Activated naive CD4-positive, alpha-beta T cell treated with anti-CD3 and anti-CD28 coated beads, Interleukin-2, amount 10 ng/mL, durations not matched to agents 5 hours and 36 hours (primary cell): ENCODE results near the gene DSCAM. TPM values are rescaled to one million over a fixed set of nuclear protein-coding genes. Genes with fewer than 3 reads are reported as not detected.

ENCODE experiments used
- microRNA-seq: library from miRNA; unstranded; fragments of <30 nt; microRNA quantifications from one replicate; pipeline ENCODE4 v1.2.0, GENCODE V29; 2022; ENCODE audit warnings: borderline microRNAs expressed, borderline replicate concordance
- total RNA-seq, 2 experiments: library from RNA; stranded (reverse); gene quantifications; one replicate each; pipeline ENCODE4 v1.2.3, GENCODE V29; 2021

DSCAM gene
- total RNA-seq: not detected

DNA sequence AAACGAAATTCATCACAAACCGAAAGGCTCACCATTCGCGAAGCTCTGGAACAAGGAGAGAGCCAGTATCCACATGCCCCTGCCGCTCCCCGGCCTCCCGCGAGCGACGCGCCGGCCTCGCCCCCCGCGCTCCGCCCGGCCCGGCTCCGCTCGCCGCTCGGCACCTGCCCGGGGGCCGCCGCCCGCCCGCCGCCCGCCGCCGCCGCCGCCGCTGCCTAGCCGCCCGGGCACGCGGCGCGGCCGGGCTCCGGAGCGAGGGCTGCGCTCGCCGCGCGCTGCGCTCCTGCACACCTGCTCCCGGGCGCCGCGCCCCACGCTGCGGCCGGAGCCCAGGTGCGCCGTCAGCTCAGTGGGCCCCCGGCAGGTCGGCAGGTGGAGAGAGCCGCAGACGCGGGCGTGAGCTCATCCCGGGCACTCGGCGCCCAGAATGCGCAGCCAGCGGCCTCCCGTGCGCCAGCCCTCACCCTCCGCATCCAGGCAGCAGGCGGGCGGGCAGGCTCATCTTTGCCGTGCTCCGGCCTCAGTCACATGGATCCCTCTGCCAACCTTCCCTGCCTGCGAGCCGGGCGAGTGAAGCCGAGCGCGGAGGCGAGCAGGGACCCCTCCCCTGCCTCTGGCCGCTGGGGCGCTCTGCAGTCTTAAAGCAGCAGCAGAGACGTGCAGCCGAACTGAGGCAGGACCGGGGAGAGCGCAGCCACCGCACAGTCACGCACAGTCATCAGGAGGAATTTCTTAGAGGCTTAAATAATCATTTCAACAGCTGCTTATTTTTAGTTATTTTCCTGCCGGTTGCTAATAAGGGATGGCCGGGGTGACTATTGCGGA lies at the start of gene DSCAM:
Gene DSCAM, minus strand, starts transcription at position 572 of the 825 bp plus-strand sequence. Its CDS starts 497 bp downstream, at position 75.

Small RNA genes lying within 50 kb of the gene (microRNA-seq; reads per million reads assigned to microRNA genes)
- gene MIR4760: not detected
